Measurements from ENCODE around the gene SNRNP35.

GRCh38 chr12:123482876-123483275 lies 24.9 kb downstream of the SNRNP35 start:
- TF ChIP-seq CTCF (IDR thresholded peaks at IDR 0.05 in 8 of 11, conservative IDR thresholded peaks at IDR 0.05 in 3 of 11) (no peak), POLR2A (IDR thresholded peaks at IDR 0.05) (no peak)

Data from spleen (tissue), 7 donors.